GM12865 (cell line): Measurements from ENCODE around the gene MLLT6.

Source experiments
- DNase-seq: peaks from one replicate; pipeline ENCODE4 v3.0.0; 2010; ENCODE audit warnings: low read depth
- H3K4me3 ChIP-seq: 2 replicates; pipeline ENCODE4 v1.5.1; 2011; ENCODE audit warnings: mild to moderate bottlenecking, low read depth, low read length, control low read depth
- CTCF ChIP-seq: IDR thresholded peaks from 2 replicates; pipeline ENCODE4 v1.5.1; 2011; ENCODE audit warnings: low read length, control low read depth, low read depth, inconsistent platforms; ENCODE audit not compliant: insufficient read depth; ENCODE audit errors: missing control alignments

MLLT6 gene

GRCh38 chr17:38740806-38741205 is 35.7 kb downstream of the MLLT6 start:
- no peak overlapping the region for H3K4me3 ChIP-seq
- TF ChIP-seq CTCF, result no peak
- DNase-seq, result no peak

- DNase-seq, result no peak
- TF ChIP-seq CTCF, result no peak
- H3K4me3 ChIP-seq, result no peak overlapping the region
These were observed 36.4 kb downstream of the MLLT6 start for GRCh38 chr17:38741461-38741860.

- DNase-seq, result no peak
- no peak overlapping the region for H3K4me3 ChIP-seq
- TF ChIP-seq CTCF, result no peak
These were observed 36.9 kb downstream of the MLLT6 start for GRCh38 chr17:38741921-38742410.

- H3K4me3 ChIP-seq, result no peak overlapping the region
- no peak for DNase-seq
- no peak for TF ChIP-seq CTCF
These were observed 37.6 kb downstream of the MLLT6 start for GRCh38 chr17:38742411-38743308.

- no peak for DNase-seq
- TF ChIP-seq CTCF, result no peak
- H3K4me3 ChIP-seq, result no peak overlapping the region
These were observed 38.6 kb downstream of the MLLT6 start for GRCh38 chr17:38743556-38744171.

GRCh38 chr17:38745545-38745944 is 40.5 kb downstream of the MLLT6 start:
- DNase-seq, result no peak
- no peak for TF ChIP-seq CTCF
- H3K4me3 ChIP-seq, result peak overlapping the region; percentile 23
